Iris pigment epithelial cell (primary cell): ENCODE measurements around the gene NCEH1.
"Not testable (repeated sequence)": the region's sequence is repeated elsewhere in the genome, so short reads cannot be mapped to it uniquely, and the experiment has no call there.

Experiments
- DNase-seq: peaks from one replicate; pipeline ENCODE4 v3.0.0-alpha.2; 2011; ENCODE audit warnings: low read depth

NCEH1 gene

GRCh38 chr3:172707030-172707429 is 3.8 kb downstream of the NCEH1 start:
- DNase-seq, result no peak

- DNase-seq, result no peak
Measured at GRCh38 chr3:172705170-172705569, 5.7 kb downstream of the NCEH1 start.

- DNase-seq, result no peak
Measured at GRCh38 chr3:172704001-172704400, 6.9 kb downstream of the NCEH1 start.

GRCh38 chr3:172702731-172703130 is 8.1 kb downstream of the NCEH1 start:
- not testable (repeated sequence) for DNase-seq

GRCh38 chr3:172702256-172702655 is 8.6 kb downstream of the NCEH1 start:
- no peak for DNase-seq

GRCh38 chr3:172701751-172702150 is 9.1 kb downstream of the NCEH1 start:
- DNase-seq, result no peak

GRCh38 chr3:172700936-172701455 is 9.9 kb downstream of the NCEH1 start:
- DNase-seq, result no peak

GRCh38 chr3:172700256-172700655 is 10.6 kb downstream of the NCEH1 start:
- DNase-seq, result no peak

GRCh38 chr3:172699031-172699430 is 11.8 kb downstream of the NCEH1 start:
- DNase-seq, result no peak

GRCh38 chr3:172698631-172699030 is 12.2 kb downstream of the NCEH1 start:
- no peak for DNase-seq

- DNase-seq, result no peak
Measured at GRCh38 chr3:172697558-172697957, 13.3 kb downstream of the NCEH1 start.

GRCh38 chr3:172696357-172696756 is 14.5 kb downstream of the NCEH1 start:
- no peak for DNase-seq

GRCh38 chr3:172694573-172695246 is 16.2 kb downstream of the NCEH1 start:
- DNase-seq, result no peak

GRCh38 chr3:172692751-172693338 is 18.0 kb downstream of the NCEH1 start:
- DNase-seq, result no peak

- no peak for DNase-seq
Measured at GRCh38 chr3:172690936-172691335, 19.9 kb downstream of the NCEH1 start.

- DNase-seq, result no peak
Measured at GRCh38 chr3:172688588-172688987, 22.3 kb downstream of the NCEH1 start.

GRCh38 chr3:172687501-172687900 is 23.4 kb downstream of the NCEH1 start:
- DNase-seq, result no peak

- peak; percentile 63 for DNase-seq
Measured at GRCh38 chr3:172685331-172686214, 25.3 kb downstream of the NCEH1 start.

- DNase-seq, result no peak
Measured at GRCh38 chr3:172680684-172681083, 30.2 kb downstream of the NCEH1 start.

- no peak for DNase-seq
Measured at GRCh38 chr3:172679599-172679998, 31.3 kb downstream of the NCEH1 start.

GRCh38 chr3:172678068-172678467 is 32.8 kb downstream of the NCEH1 start:
- DNase-seq, result no peak

GRCh38 chr3:172676196-172676922 is 34.5 kb downstream of the NCEH1 start:
- no peak for DNase-seq
